ENCODE results near the gene C4BPB. TPM values are rescaled to one million over a fixed set of nuclear protein-coding genes. Genes with fewer than 3 reads are reported as not detected.

Gene C4BPB
- total RNA-seq, 1 experiment from 2014 or later: not detected

- BruUV-seq (replicated peaks): no TSS peak
- ChIA-PET POLR2A (ENCODE audit: low non-redundant PET) (no interaction called here), CTCF (no interaction called here)
- no peaks in the 10 kb centered on the region for H3K27me3 ChIP-seq (replicated peaks; ENCODE audit: insufficient read depth, low read depth, low read length, poor library complexity)
- H3K36me3 ChIP-seq (ENCODE audit: insufficient read depth, low read length, poor library complexity, severe bottlenecking): no peaks in the 10 kb centered on the region
- H3K4me1 ChIP-seq (ENCODE audit: insufficient read depth, low read length, poor library complexity, severe bottlenecking): no peaks in the 10 kb centered on the region
- no peak for DNase-seq (ENCODE audit: low spot score)
- no peak overlapping the region for H3K4me3 ChIP-seq (ENCODE audit: low read depth, low read length, poor library complexity, severe bottlenecking)
- TF ChIP-seq EZH2 (IDR thresholded peaks at IDR 0.05; ENCODE audit: borderline replicate concordance, low read depth, low read length, poor library complexity, severe bottlenecking): no peak
- TF ChIP-seq, protein P1, sequence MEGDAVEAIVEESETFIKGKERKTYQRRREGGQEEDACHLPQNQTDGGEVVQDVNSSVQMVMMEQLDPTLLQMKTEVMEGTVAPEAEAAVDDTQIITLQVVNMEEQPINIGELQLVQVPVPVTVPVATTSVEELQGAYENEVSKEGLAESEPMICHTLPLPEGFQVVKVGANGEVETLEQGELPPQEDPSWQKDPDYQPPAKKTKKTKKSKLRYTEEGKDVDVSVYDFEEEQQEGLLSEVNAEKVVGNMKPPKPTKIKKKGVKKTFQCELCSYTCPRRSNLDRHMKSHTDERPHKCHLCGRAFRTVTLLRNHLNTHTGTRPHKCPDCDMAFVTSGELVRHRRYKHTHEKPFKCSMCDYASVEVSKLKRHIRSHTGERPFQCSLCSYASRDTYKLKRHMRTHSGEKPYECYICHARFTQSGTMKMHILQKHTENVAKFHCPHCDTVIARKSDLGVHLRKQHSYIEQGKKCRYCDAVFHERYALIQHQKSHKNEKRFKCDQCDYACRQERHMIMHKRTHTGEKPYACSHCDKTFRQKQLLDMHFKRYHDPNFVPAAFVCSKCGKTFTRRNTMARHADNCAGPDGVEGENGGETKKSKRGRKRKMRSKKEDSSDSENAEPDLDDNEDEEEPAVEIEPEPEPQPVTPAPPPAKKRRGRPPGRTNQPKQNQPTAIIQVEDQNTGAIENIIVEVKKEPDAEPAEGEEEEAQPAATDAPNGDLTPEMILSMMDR (conservative IDR thresholded peaks at IDR 0.05; ENCODE audit: low read depth, low read length): no peak
- no peak overlapping the region for H3K27ac ChIP-seq (ENCODE audit: low read depth, low read length, poor library complexity, severe bottlenecking)
- H3K9me3 ChIP-seq (ENCODE audit: low read depth, low read length, poor library complexity, severe bottlenecking): no peaks in the 10 kb centered on the region
- intact Hi-C loops (cut with micrococcal nuclease; ENCODE audit: unreplicated experiment): no loop called here
Measured at GRCh38 chr1:207072233-207072632, 16.4 kb upstream of the C4BPB start.

- TF ChIP-seq, protein P1 (conservative IDR thresholded peaks at IDR 0.05; ENCODE audit: low read depth, low read length): no peak
- TF ChIP-seq EZH2 (IDR thresholded peaks at IDR 0.05; ENCODE audit: borderline replicate concordance, low read depth, low read length, poor library complexity, severe bottlenecking): no peak
Measured at GRCh38 chr1:207073906-207074820, 14.5 kb upstream of the C4BPB start.

DNA sequence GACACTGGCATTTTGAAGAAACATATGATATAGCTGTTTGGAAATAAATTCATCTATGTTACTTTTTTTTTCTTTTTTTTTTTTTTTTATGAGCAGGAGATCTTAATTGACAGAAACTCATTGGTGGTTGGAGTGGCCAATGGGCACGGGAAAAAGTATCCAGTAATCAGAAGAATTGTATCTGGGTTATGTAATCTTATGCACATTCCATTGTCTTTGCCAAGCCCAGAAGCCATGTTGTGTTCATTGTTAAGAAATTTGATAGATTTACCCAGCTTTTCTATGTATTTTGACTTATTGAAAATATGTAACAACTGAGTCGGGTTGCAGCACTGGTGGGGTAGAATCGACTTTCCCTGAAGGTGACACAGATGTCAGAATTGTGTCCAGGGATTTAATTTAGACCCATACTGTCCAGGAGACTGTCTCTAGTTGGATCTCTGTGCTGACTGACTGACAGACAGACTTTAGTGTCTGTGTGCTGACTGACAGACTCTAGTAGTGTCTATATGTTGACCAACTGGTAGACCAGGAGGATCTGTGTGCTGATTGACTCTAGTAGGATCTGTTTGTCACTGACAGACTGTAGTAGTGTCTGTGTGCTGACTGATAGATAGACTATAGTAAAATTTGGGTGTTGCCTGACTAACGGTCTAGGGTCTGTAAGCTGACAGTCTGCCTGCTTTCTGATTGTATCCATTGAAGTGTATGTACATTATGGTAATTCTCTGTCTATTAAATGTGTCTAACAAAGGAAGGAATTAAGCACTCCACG, 12.3 kb upstream of the C4BPB start:
- H3K4me1 ChIP-seq (ENCODE audit: insufficient read depth, low read length, poor library complexity, severe bottlenecking): no peaks in the 10 kb centered on the region
- no peak overlapping the region for H3K27ac ChIP-seq (ENCODE audit: low read depth, low read length, poor library complexity, severe bottlenecking)
- no peaks in the 10 kb centered on the region for H3K9me3 ChIP-seq (ENCODE audit: low read depth, low read length, poor library complexity, severe bottlenecking)
- H3K27me3 ChIP-seq (replicated peaks; ENCODE audit: insufficient read depth, low read depth, low read length, poor library complexity): peaks cover 2% of the 10 kb centered on the region
- no TSS peak for BruUV-seq (replicated peaks)
- DNase-seq (ENCODE audit: low spot score): no peak
- TF ChIP-seq, protein P1 (conservative IDR thresholded peaks at IDR 0.05; ENCODE audit: low read depth, low read length): no peak
- TF ChIP-seq EZH2 (IDR thresholded peaks at IDR 0.05; ENCODE audit: borderline replicate concordance, low read depth, low read length, poor library complexity, severe bottlenecking): no peak
- intact Hi-C loops (cut with micrococcal nuclease; ENCODE audit: unreplicated experiment): loop anchor here (5.0 kb wide), 3 partner anchors 159 to 349 kb away; no protein-coding TSS in a partner anchor
- POLR2A ChIA-PET (ENCODE audit: low non-redundant PET): no interaction called here
- CTCF ChIA-PET: interaction anchor here (0.7 kb wide), 1 partner anchor 24 kb away, joined by 4 read pairs; no protein-coding TSS in a partner anchor
- H3K4me3 ChIP-seq (ENCODE audit: low read depth, low read length, poor library complexity, severe bottlenecking): no peak overlapping the region
- H3K36me3 ChIP-seq (ENCODE audit: insufficient read depth, low read length, poor library complexity, severe bottlenecking): no peaks in the 10 kb centered on the region

More at GRCh38 chr1:207073906-207074820, 14.5 kb upstream of the C4BPB start:
- POLR2A ChIA-PET (ENCODE audit: low non-redundant PET): no interaction called here
- Histone ChIP-seq H3K27me3 (replicated peaks; ENCODE audit: insufficient read depth, low read depth, low read length, poor library complexity) (no peaks in the 10 kb centered on the region), H3K27ac (ENCODE audit: low read depth, low read length, poor library complexity, severe bottlenecking) (no peak overlapping the region), H3K9me3 (ENCODE audit: low read depth, low read length, poor library complexity, severe bottlenecking) (no peaks in the 10 kb centered on the region), H3K4me1 (ENCODE audit: insufficient read depth, low read length, poor library complexity, severe bottlenecking) (no peaks in the 10 kb centered on the region), H3K4me3 (ENCODE audit: low read depth, low read length, poor library complexity, severe bottlenecking) (no peak overlapping the region), H3K36me3 (ENCODE audit: insufficient read depth, low read length, poor library complexity, severe bottlenecking) (no peaks in the 10 kb centered on the region)
- CTCF ChIA-PET: no interaction called here
- no peak for DNase-seq (ENCODE audit: low spot score)
- BruUV-seq (replicated peaks): no TSS peak
- intact Hi-C loops (cut with micrococcal nuclease; ENCODE audit: unreplicated experiment): no loop called here
